Fibroblast of skin of left biceps (primary cell): ENCODE results near the gene CD36.

ENCODE experiments used
- DNase-seq, 2 experiments: peaks; one replicate each; pipeline ENCODE4 v3.0.0-alpha.2; 2013; ENCODE audit warnings: low read depth in 2 of 2

The CD36 gene

GRCh38 chr7:80703272-80703671, 64.8 kb downstream of the CD36 start:
- DNase-seq: no peak

- no peak for DNase-seq
Measured at GRCh38 chr7:80705130-80705781, 66.8 kb downstream of the CD36 start.

GRCh38 chr7:80707318-80707717, 68.9 kb downstream of the CD36 start:
- no peak for DNase-seq

- DNase-seq: no peak
Measured at GRCh38 chr7:80708123-80708522, 69.7 kb downstream of the CD36 start.

- DNase-seq: no peak
Measured at GRCh38 chr7:80711531-80711930, 73.1 kb downstream of the CD36 start.

- DNase-seq: no peak
Measured at GRCh38 chr7:80719261-80719660, 80.8 kb downstream of the CD36 start.

- DNase-seq: no peak
Measured at GRCh38 chr7:80720146-80720545, 81.7 kb downstream of the CD36 start.

GRCh38 chr7:80721883-80722615, 83.6 kb downstream of the CD36 start:
- DNase-seq: peak in 1 of 2 experiments; percentile 63

- DNase-seq: peak; percentile 99
Measured at GRCh38 chr7:80722616-80723195, 84.3 kb downstream of the CD36 start.

- peak; percentile 69 to 80 for DNase-seq
Measured at GRCh38 chr7:80724249-80724871, 85.9 kb downstream of the CD36 start.

GRCh38 chr7:80725181-80725611, 86.8 kb downstream of the CD36 start:
- no peak for DNase-seq
